CD4-positive, alpha-beta memory T cell (primary cell): ENCODE results near the gene CEMIP2. TPM values are rescaled to one million over a fixed set of nuclear protein-coding genes. Genes with fewer than 3 reads are reported as not detected.
"Not testable (repeated sequence)": the region's sequence is repeated elsewhere in the genome, so short reads cannot be mapped to it uniquely, and the experiment has no call there.

Experiments used
- CTCF ChIA-PET: fragments of 350-600 bp; sonication (Branson Sonifier 250); formaldehyde crosslinking; loops from one replicate; lab custom pipeline; 2021; ENCODE audit warnings: inconsistent platforms; ENCODE audit not compliant: partially characterized antibody; lab: Charles Lee
- POLR2A ChIA-PET: fragments of 350-600 bp; sonication (Branson Sonifier 250); formaldehyde crosslinking; loops from one replicate; lab custom pipeline; 2021; ENCODE audit not compliant: partially characterized antibody; lab: Charles Lee
- DNase-seq, 5 donors: peaks; one replicate each; pipeline versions ENCODE4 v3.0.0 to v3.0.0-alpha.2; 2020 to 2022; ENCODE audit warnings: mixed read lengths in 1 of 5
- H3K27ac ChIP-seq: one replicate; pipeline ENCODE4 v1.7.0; 2013; ENCODE audit warnings: low read depth, low read length
- H3K27me3 ChIP-seq: 2 replicates; pipeline ENCODE4 v1.7.0; 2013; ENCODE audit warnings: mild to moderate bottlenecking, low read length, moderate library complexity; ENCODE audit not compliant: insufficient read depth
- H3K36me3 ChIP-seq: 2 replicates; pipeline ENCODE4 v1.7.0; 2013; ENCODE audit warnings: mild to moderate bottlenecking, low read length, moderate library complexity; ENCODE audit not compliant: insufficient read depth
- H3K4me1 ChIP-seq: 2 replicates; pipeline ENCODE4 v1.7.0; 2013; ENCODE audit warnings: mild to moderate bottlenecking, low read length, moderate library complexity; ENCODE audit not compliant: insufficient read depth
- H3K4me3 ChIP-seq, 2 donors: one replicate each; pipeline ENCODE4 v1.7.0; 2013; ENCODE audit warnings: low read length in 2 of 2, mild to moderate bottlenecking in 1 of 2
- H3K9me3 ChIP-seq, 2 donors: one replicate each; pipeline ENCODE4 v1.7.0; 2013; ENCODE audit warnings: low read length in 2 of 2, control low read depth in 1 of 2; ENCODE audit not compliant: control insufficient read depth in 1 of 2
- H3K27ac Mint-ChIP-seq, 7 donors: one replicate each; pipeline ENCODE4 v1.8.0; 2020 to 2021; ENCODE audit warnings: mixed read lengths in 7 of 7, mild to moderate bottlenecking in 6 of 7, inconsistent platforms in 3 of 7, moderate library complexity in 3 of 7
- H3K27me3 Mint-ChIP-seq, 2 donors: one replicate each; pipeline ENCODE4 v1.8.0; 2020 to 2021; ENCODE audit warnings: mixed read lengths in 2 of 2
- H3K36me3 Mint-ChIP-seq, 2 donors: one replicate each; pipeline ENCODE4 v1.8.0; 2020 to 2021; ENCODE audit warnings: mixed read lengths in 2 of 2, inconsistent platforms in 1 of 2, mild to moderate bottlenecking in 1 of 2
- H3K4me1 Mint-ChIP-seq, 4 donors: one replicate each; pipeline ENCODE4 v1.8.0; 2020 to 2021; ENCODE audit warnings: mixed read lengths in 4 of 4, mild to moderate bottlenecking in 1 of 4
- H3K4me3 Mint-ChIP-seq, 8 donors: one replicate each; pipeline ENCODE4 v1.8.0; 2020 to 2021; ENCODE audit warnings: mixed read lengths in 8 of 8, mild to moderate bottlenecking in 7 of 8, moderate library complexity in 6 of 8, inconsistent platforms in 3 of 8
- H3K9me3 Mint-ChIP-seq, 8 donors: one replicate each; pipeline ENCODE4 v1.8.0; 2020 to 2021; ENCODE audit warnings: mixed read lengths in 8 of 8, mild to moderate bottlenecking in 5 of 8, inconsistent platforms in 3 of 8, moderate library complexity in 1 of 8
- intact Hi-C: fragments of 100-400 bp; cut with micrococcal nuclease; formaldehyde crosslinking; loops from one replicate; pipeline ENCODE4 v1.15.1; 2023
- polyA plus RNA-seq, 2 donors: library from polyadenylated mRNA; unstranded; fragments of 300-500 nt; fragmentation: Illumina TruSeq; gene quantifications; one replicate each; pipeline ENCODE4 v1.2.3, GENCODE V29; 2021
- total RNA-seq, 2 experiments: library from RNA; stranded (reverse); gene quantifications; one replicate each; pipeline ENCODE4 v1.2.3, GENCODE V29; 2021

Gene CEMIP2
- total and polyA plus RNA-seq, 4 experiments from 2014 or later: 10.0 to 89.4 (median 50.7) TPM

GRCh38 chr9:71806901-71807307 lies 38.6 kb upstream of the CEMIP2 start:
- H3K27me3 ChIP-seq: no peaks in the 10 kb centered on the region
- H3K9me3 ChIP-seq: no peaks in the 10 kb centered on the region
- no peak overlapping the region for H3K4me3 ChIP-seq
- ChIA-PET POLR2A (interaction anchor here (0.6 to 3.8 kb wide), 10 partner anchors 10 to 104 kb away, joined by 3 to 20 read pairs (median 6); partner anchors contain the start of genes ABHD17B and C9orf85), CTCF (interaction anchor here (0.7 to 11.9 kb wide), 32 partner anchors 12 to 472 kb away, joined by 3 to 206 read pairs (median 5); partner anchors contain the start of genes ABHD17B, C9orf85 and CEMIP2)
- H3K4me1 Mint-ChIP-seq: peaks cover 5 to 7% (median 6%) of the 10 kb centered on the region in 4 donors
- no peaks in the 10 kb centered on the region for H3K27me3 Mint-ChIP-seq
- no peak overlapping the region for H3K27ac ChIP-seq
- H3K36me3 ChIP-seq: no peaks in the 10 kb centered on the region
- intact Hi-C loops: loop anchor here (1.0 to 2.0 kb wide), 6 partner anchors 12 to 466 kb away; partner anchors contain the start of gene CEMIP2
- peak overlapping the region in 6 of 7 donors; percentile 2 to 93 (median 54) for H3K27ac Mint-ChIP-seq
- no peaks in the 10 kb centered on the region for H3K36me3 Mint-ChIP-seq
- H3K9me3 Mint-ChIP-seq: no peaks in the 10 kb centered on the region
- peaks cover 7% of the 10 kb centered on the region for H3K4me1 ChIP-seq
- peak; percentile 60 to 64 (median 63) for DNase-seq
- H3K4me3 Mint-ChIP-seq: peak overlapping the region in 2 of 8 donors; percentile 18 to 32

DNA sequence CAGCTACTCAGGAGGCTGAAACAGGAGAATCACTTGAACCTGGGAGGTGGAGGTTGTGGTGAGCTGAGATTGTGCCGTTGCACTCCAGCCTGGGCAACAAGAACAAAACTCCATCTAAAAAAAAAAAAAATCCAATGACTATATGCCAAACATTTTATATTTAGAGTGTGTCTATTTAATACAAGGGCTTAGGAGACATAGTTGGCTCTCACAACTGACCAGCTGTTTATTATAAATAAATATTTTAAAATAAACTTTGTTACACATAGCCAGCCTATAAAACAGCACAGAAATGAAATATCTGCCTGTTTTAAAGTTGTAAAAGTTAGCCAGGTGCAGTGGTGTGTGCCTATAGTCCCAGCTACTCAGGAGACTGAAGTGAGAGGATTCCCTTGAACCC lies 36.8 kb upstream of the CEMIP2 start:
- H3K27me3 Mint-ChIP-seq, H3K27me3 ChIP-seq, H3K4me1 Mint-ChIP-seq, H3K4me1 ChIP-seq, DNase-seq, H3K4me3 ChIP-seq, H3K9me3 Mint-ChIP-seq, H3K36me3 ChIP-seq, H3K36me3 Mint-ChIP-seq, H3K4me3 Mint-ChIP-seq, H3K27ac Mint-ChIP-seq, H3K9me3 ChIP-seq, intact Hi-C loops, H3K27ac ChIP-seq: not testable (repeated sequence)
- ChIA-PET POLR2A (interaction anchor here (2.4 to 3.8 kb wide), 2 partner anchors 13 to 22 kb away, joined by 7 to 20 read pairs; no protein-coding TSS in a partner anchor), CTCF (interaction anchor here (1.0 to 11.9 kb wide), 9 partner anchors 9 to 221 kb away, joined by 3 to 206 read pairs (median 13); partner anchors contain the start of gene CEMIP2)

DNA sequence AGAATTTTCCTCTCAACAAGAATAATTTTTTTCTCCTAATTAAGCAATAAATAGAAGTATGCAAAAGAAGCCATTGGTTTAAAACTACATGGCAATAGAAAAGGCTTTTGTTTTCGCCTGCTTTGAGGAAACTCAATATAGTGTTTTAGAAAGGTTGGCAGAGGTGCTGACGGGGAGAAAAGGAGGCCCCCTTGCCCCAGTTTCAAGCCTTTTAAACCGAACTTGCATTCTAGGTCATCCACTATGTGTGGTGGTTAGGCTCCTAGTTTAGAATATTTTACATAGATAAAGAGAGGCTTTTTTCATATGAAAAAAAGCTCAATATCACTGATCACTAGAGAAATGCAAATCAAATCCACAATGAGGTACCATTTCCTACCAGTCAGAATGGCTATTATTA lies 33.5 kb upstream of the CEMIP2 start:
- intact Hi-C loops: no loop called here
- no peak overlapping the region for H3K4me3 ChIP-seq
- no peaks in the 10 kb centered on the region for H3K9me3 ChIP-seq
- peaks cover 8 to 13% (median 11%) of the 10 kb centered on the region in 4 donors for H3K4me1 Mint-ChIP-seq
- DNase-seq: no peak
- no peaks in the 10 kb centered on the region for H3K36me3 Mint-ChIP-seq
- no peaks in the 10 kb centered on the region for H3K9me3 Mint-ChIP-seq
- no peak overlapping the region for H3K27ac ChIP-seq
- H3K27me3 ChIP-seq: no peaks in the 10 kb centered on the region
- ChIA-PET CTCF (interaction anchor here (1.2 to 11.9 kb wide), 5 partner anchors 18 to 224 kb away, joined by 3 to 206 read pairs (median 5); no protein-coding TSS in a partner anchor), POLR2A (interaction anchor here (3.5 kb wide), 1 partner anchor 33 kb away, joined by 17 read pairs; the partner anchor contains the start of gene CEMIP2)
- H3K36me3 ChIP-seq: no peaks in the 10 kb centered on the region
- H3K4me1 ChIP-seq: peaks cover 17% of the 10 kb centered on the region
- no peak overlapping the region for H3K4me3 Mint-ChIP-seq
- no peaks in the 10 kb centered on the region for H3K27me3 Mint-ChIP-seq
- no peak overlapping the region for H3K27ac Mint-ChIP-seq

- H3K9me3 ChIP-seq: no peaks in the 10 kb centered on the region
- peak overlapping the region in 1 of 8 donors; percentile 35 for H3K4me3 Mint-ChIP-seq
- H3K4me1 Mint-ChIP-seq: peaks cover 36 to 56% (median 48%) of the 10 kb centered on the region in 4 donors
- H3K36me3 Mint-ChIP-seq: no peaks in the 10 kb centered on the region
- POLR2A ChIA-PET: interaction anchor here (0.7 to 6.3 kb wide), 4 partner anchors 10 to 114 kb away, joined by 3 to 144 read pairs (median 44); partner anchors contain the start of genes ABHD17B, C9orf85 and CEMIP2
- DNase-seq: no peak
- intact Hi-C loops: loop anchor here (5.0 to 10.0 kb wide), 2 partner anchors 115 to 1382 kb away; partner anchors contain the start of genes ABHD17B, C9orf85 and KLF9
- no peaks in the 10 kb centered on the region for H3K27me3 Mint-ChIP-seq
- no peaks in the 10 kb centered on the region for H3K36me3 ChIP-seq
- CTCF ChIA-PET: interaction anchor here (0.9 to 9.5 kb wide), 5 partner anchors 10 to 227 kb away, joined by 5 to 98 read pairs (median 58); no protein-coding TSS in a partner anchor
- H3K9me3 Mint-ChIP-seq: peaks cover 0 to 2% (median 0%) of the 10 kb centered on the region in 8 donors
- H3K27me3 ChIP-seq: no peaks in the 10 kb centered on the region
- peaks cover 60% of the 10 kb centered on the region for H3K4me1 ChIP-seq
- H3K4me3 ChIP-seq: no peak overlapping the region
- no peak overlapping the region for H3K27ac ChIP-seq
- peak overlapping the region; percentile 60 to 96 (median 87) for H3K27ac Mint-ChIP-seq
Observed at GRCh38 chr9:71797266-71797665, 29.0 kb upstream of the CEMIP2 start.

- peaks cover 39 to 65% (median 55%) of the 10 kb centered on the region in 4 donors for H3K4me1 Mint-ChIP-seq
- no peaks in the 10 kb centered on the region for H3K36me3 Mint-ChIP-seq
- ChIA-PET CTCF (interaction anchor here (0.8 to 9.5 kb wide), 8 partner anchors 9 to 228 kb away, joined by 3 to 98 read pairs (median 7); no protein-coding TSS in a partner anchor), POLR2A (interaction anchor here (0.6 to 6.3 kb wide), 10 partner anchors 11 to 1377 kb away, joined by 3 to 144 read pairs (median 6); partner anchors contain the start of gene CEMIP2)
- DNase-seq: peak in 3 of 5 donors; percentile 16 to 64 (median 17)
- H3K9me3 Mint-ChIP-seq: peaks cover 0 to 2% (median 0%) of the 10 kb centered on the region in 8 donors
- Histone ChIP-seq H3K9me3 (no peaks in the 10 kb centered on the region), H3K36me3 (no peaks in the 10 kb centered on the region), H3K4me3 (no peak overlapping the region), H3K27me3 (no peaks in the 10 kb centered on the region), H3K4me1 (peaks cover 70% of the 10 kb centered on the region), H3K27ac (no peak overlapping the region)
- H3K27ac Mint-ChIP-seq: peak overlapping the region; percentile 87 to 96 (median 92)
- intact Hi-C loops: loop anchor here (5.0 to 10.0 kb wide), 2 partner anchors 116 to 1381 kb away; partner anchors contain the start of genes ABHD17B, C9orf85 and KLF9
- H3K4me3 Mint-ChIP-seq: peak overlapping the region in 6 of 8 donors; percentile 39 to 75 (median 56)
- no peaks in the 10 kb centered on the region for H3K27me3 Mint-ChIP-seq
Observed at GRCh38 chr9:71796100-71796767, 27.9 kb upstream of the CEMIP2 start.

DNA sequence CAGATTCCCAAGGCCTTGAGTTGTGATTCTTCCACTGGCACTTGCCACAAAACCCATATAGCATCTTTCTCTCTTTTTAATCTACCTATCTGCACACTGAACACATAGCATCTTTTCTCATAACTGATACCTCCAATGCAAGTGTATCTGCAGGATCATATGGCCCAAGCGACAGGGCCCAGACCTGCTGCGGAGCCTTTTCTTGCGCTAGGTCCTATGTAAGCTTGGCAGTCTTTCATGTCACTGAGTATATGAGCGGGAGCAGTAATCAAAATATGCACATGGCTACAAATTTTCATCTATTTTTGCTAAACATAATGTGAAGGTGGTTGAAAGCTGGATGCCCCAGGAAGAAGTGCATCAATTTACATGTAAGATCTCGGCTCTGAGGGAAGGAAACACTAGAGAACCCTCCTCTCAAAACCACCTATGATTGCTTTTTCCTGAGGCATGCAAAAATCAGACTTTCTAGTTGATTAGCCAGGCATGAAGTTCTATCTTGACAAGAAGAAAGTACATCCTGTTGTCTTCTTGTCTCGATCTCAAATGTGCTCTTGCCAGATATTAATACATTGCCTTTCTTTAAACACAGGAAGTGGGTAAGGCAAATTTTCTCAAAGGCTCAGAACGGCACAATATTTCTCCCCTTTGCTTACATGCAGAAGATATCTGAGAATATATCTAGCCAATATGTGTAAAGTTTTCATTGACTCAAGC lies 26.9 kb upstream of the CEMIP2 start:
- Mint-ChIP-seq H3K4me1 (peaks cover 39 to 68% (median 57%) of the 10 kb centered on the region in 4 donors), H3K36me3 (no peaks in the 10 kb centered on the region), H3K27ac (peak overlapping the region; percentile 85 to 97 (median 92)), H3K9me3 (peaks cover 0 to 2% (median 0%) of the 10 kb centered on the region in 8 donors), H3K27me3 (no peaks in the 10 kb centered on the region), H3K4me3 (peak overlapping the region; percentile 61 to 79 (median 70))
- Histone ChIP-seq H3K36me3 (no peaks in the 10 kb centered on the region), H3K9me3 (no peaks in the 10 kb centered on the region), H3K4me1 (peaks cover 74% of the 10 kb centered on the region), H3K27me3 (no peaks in the 10 kb centered on the region), H3K4me3 (peak overlapping the region; percentile 10 to 14), H3K27ac (peak overlapping the region; percentile 49)
- DNase-seq: peak; percentile 47 to 81 (median 74)
- intact Hi-C loops: loop anchor here (1.0 to 10.0 kb wide), 5 partner anchors 12 to 1380 kb away; partner anchors contain the start of genes ABHD17B, C9orf85, CEMIP2 and KLF9
- CTCF ChIA-PET: interaction anchor here (0.8 to 9.5 kb wide), 9 partner anchors 9 to 28 kb away, joined by 3 to 98 read pairs (median 7); no protein-coding TSS in a partner anchor
- POLR2A ChIA-PET: interaction anchor here (0.6 to 6.3 kb wide), 12 partner anchors 10 to 1376 kb away, joined by 3 to 144 read pairs (median 5); partner anchors contain the start of genes CEMIP2 and ZFAND5
